HepG2 (cell line): ENCODE data around the gene AFF2. TPM values are rescaled to one million over a fixed set of nuclear protein-coding genes. Genes with fewer than 3 reads are reported as not detected.

Experiments
- ATAC-seq: fragments of 200-7000 bp; cut with Tn5 transposase; 3 replicates; pipeline ENCODE4 v1.9.1; 2020; ENCODE audit warnings: mild to moderate bottlenecking, moderate library complexity
- BruUV-seq: library from RNA; stranded (reverse); fragments of 400-500 nt; replicated peaks from 2 replicates; lab custom pipeline; 2021; lab: Mats Ljungman, UMichigan
- CTCF ChIA-PET: fragments of 300-600 bp; formaldehyde crosslinking; extraction: SDS; loops from one replicate; lab custom pipeline; 2021; ENCODE audit warnings: low total read pairs, inconsistent platforms, low intra/inter-chr PET ratio; lab: Yijun Ruan, JAX
- POLR2A ChIA-PET: fragments of 350-600 bp; sonication (Branson Sonifier 250); formaldehyde crosslinking; loops from one replicate; lab custom pipeline; 2020; ENCODE audit warnings: antibody characterized with exemption, inconsistent platforms; lab: Yijun Ruan, JAX
- DNase-seq: peaks from one replicate; pipeline ENCODE4 v3.0.0-alpha.2; 2015; ENCODE audit warnings: low spot score
- FAIRE-seq: peaks from 3 replicates; lab custom pipeline; 2011; peaks lifted over from hg19 to GRCh38; lab: Jason Lieb, UNC
- H2AFZ ChIP-seq: one replicate; pipeline ENCODE4 v1.6.1; 2011; ENCODE audit warnings: low read length, inconsistent platforms
- H3K27ac ChIP-seq: fragments of 300-600 bp; 3 replicates; pipeline ENCODE4 v1.8.0; 2011; ENCODE audit warnings: mixed run types, mild to moderate bottlenecking, mixed read lengths, low read length, inconsistent platforms; ENCODE audit not compliant: insufficient read depth; ENCODE audit errors: extremely low read length
- H3K27me3 ChIP-seq, 2 experiments: fragments of 200-600 bp in 1 of 2; 2 replicates in 1 of 2; 3 replicates in 1 of 2; pipeline versions ENCODE4 v1.6.0 to v1.8.0; 2011; ENCODE audit warnings: low read length in 2 of 2, mild to moderate bottlenecking in 2 of 2, moderate library complexity in 2 of 2, inconsistent platforms in 1 of 2; ENCODE audit not compliant: insufficient read depth in 2 of 2, control insufficient read depth in 1 of 2
- H3K36me3 ChIP-seq, 2 experiments: fragments of 200-600 bp in 1 of 2; replicated peaks in 1 of 2; 2 replicates in 1 of 2; 3 replicates in 1 of 2; pipeline versions ENCODE4 v1.5.1 to v1.8.0; 2011; ENCODE audit warnings: low read length in 2 of 2, inconsistent platforms in 1 of 2; ENCODE audit not compliant: insufficient read depth in 2 of 2, control insufficient read depth in 1 of 2
- H3K4me1 ChIP-seq: 2 replicates; pipeline ENCODE4 v1.5.1; 2012; ENCODE audit warnings: low read length, inconsistent platforms; ENCODE audit not compliant: insufficient read depth
- H3K4me2 ChIP-seq: 2 replicates; pipeline ENCODE4 v1.6.0; 2011; ENCODE audit warnings: low read depth, low read length, inconsistent platforms
- H3K4me3 ChIP-seq, 3 experiments: fragments of 200-600 bp in 1 of 3; sonication (generic), shearing (Covaris generic) in 1 of 3; replicated peaks in 1 of 3; 2 replicates each; pipeline ENCODE4 v1.5.1; 2011 to 2016; ENCODE audit warnings: low read length in 3 of 3, inconsistent platforms in 2 of 3, low read depth in 2 of 3, mild to moderate bottlenecking in 2 of 3, control low read depth in 1 of 3, mixed read lengths in 1 of 3; ENCODE audit not compliant: insufficient read depth in 1 of 3
- H3K79me2 ChIP-seq: one replicate; pipeline ENCODE4 v1.6.1; 2011; ENCODE audit warnings: low read length, inconsistent platforms; ENCODE audit not compliant: insufficient read depth
- H3K9ac ChIP-seq: 2 replicates; pipeline ENCODE4 v1.6.0; 2011; ENCODE audit warnings: mild to moderate bottlenecking, low read depth, low read length, inconsistent platforms; ENCODE audit not compliant: insufficient read depth
- H3K9me3 ChIP-seq: 2 replicates; pipeline ENCODE4 v1.5.1; 2012; ENCODE audit warnings: mild to moderate bottlenecking, low read length
- H4K20me1 ChIP-seq: 2 replicates; pipeline ENCODE4 v1.6.0; 2011; ENCODE audit warnings: inconsistent platforms, mild to moderate bottlenecking, low read length, moderate library complexity; ENCODE audit not compliant: insufficient read depth
- AHR ChIP-seq: IDR thresholded peaks from 2 replicates; pipeline ENCODE4 v1.6.1; 2018; ENCODE audit warnings: missing genetic modification reagents, missing compliant biosample characterization
- CHCHD3 ChIP-seq: sonication (generic); formaldehyde crosslinking; IDR thresholded peaks from 2 replicates; pipeline ENCODE4 v1.8.0; 2022; ENCODE audit warnings: mild to moderate bottlenecking, missing genetic modification reagents, moderate library complexity
- ESRRA ChIP-seq: sonication (generic); formaldehyde crosslinking; IDR thresholded peaks from 2 replicates; pipeline ENCODE4 v1.5.1; 2020; ENCODE audit warnings: mild to moderate bottlenecking, low read depth, missing genetic modification reagents
- PHF20 ChIP-seq: sonication (generic); formaldehyde crosslinking; IDR thresholded peaks from 2 replicates; pipeline ENCODE4 v1.5.0; 2020; ENCODE audit warnings: mild to moderate bottlenecking, missing genetic modification reagents
- RFX5 ChIP-seq: IDR thresholded peaks from 2 replicates; pipeline ENCODE4 v1.6.1; 2011; ENCODE audit warnings: low read depth, low read length, improper control_type of control experiment
- SP5 ChIP-seq: IDR thresholded peaks from 2 replicates; pipeline ENCODE4 v1.6.1; 2016; ENCODE audit warnings: low read depth, borderline replicate concordance
- TBP ChIP-seq: sonication (generic); formaldehyde crosslinking; IDR thresholded peaks from 2 replicates; pipeline ENCODE4 v1.5.0; 2020; ENCODE audit warnings: missing genetic modification reagents
- ZBTB7A ChIP-seq: sonication (generic); formaldehyde crosslinking; IDR thresholded peaks from 2 replicates; pipeline ENCODE4 v1.8.0; 2022; ENCODE audit warnings: mild to moderate bottlenecking, missing genetic modification reagents
- ZNF441 ChIP-seq: sonication (generic); formaldehyde crosslinking; IDR thresholded peaks from 2 replicates; pipeline ENCODE4 v1.7.0; 2021; ENCODE audit warnings: missing genetic modification reagents, borderline replicate concordance
- ZNF83 ChIP-seq: sonication (generic); formaldehyde crosslinking; IDR thresholded peaks from 2 replicates; pipeline ENCODE4 v1.4.0; 2020; ENCODE audit warnings: missing genetic modification reagents, mild to moderate bottlenecking, borderline replicate concordance
- ZSCAN31 ChIP-seq: sonication (generic); formaldehyde crosslinking; IDR thresholded peaks from 2 replicates; pipeline ENCODE4 v1.5.0; 2020; ENCODE audit warnings: low read depth, mild to moderate bottlenecking, missing genetic modification reagents
- WGBS: methylation state at CpG from one replicate; pipeline ENCODE4 v1.1.6; 2017; ENCODE audit warnings: low lambda C conversion rate; 5-methylcytosine and 5-hydroxymethylcytosine counted together
- in situ Hi-C: cut with HindIII; loops from 2 replicates; pipeline ENCODE4 v1.10.0; 2017; ENCODE audit warnings: low pct_unique_long_range_greater_than_20kb; ENCODE audit not compliant: extremely low pct_ligation_motif_present
- intact Hi-C: fragments of 100-400 bp; cut with micrococcal nuclease; formaldehyde crosslinking; loops from one replicate; pipeline ENCODE4 v1.10.0; 2022; ENCODE audit not compliant: unreplicated experiment
- polyA plus RNA-seq, 8 experiments: library from polyadenylated mRNA; depleted of rRNA in 3 of 8; stranded (reverse) in 7 of 8; unstranded in 1 of 8; fragments of >200 nt; fragmentation: Illumina TruSeq in 4 of 8; extraction: Trizol in 4 of 8; gene quantifications; 2 replicates each; pipeline versions ENCODE4 v1.2.1 to v1.2.3, GENCODE V29; 2011 to 2016; ENCODE audit warnings: low read depth in 4 of 8, missing spikeins in 1 of 8, mixed read lengths in 1 of 8; ENCODE audit not compliant: insufficient read depth in 1 of 8
- total RNA-seq, 5 experiments: library from RNA; depleted of rRNA; stranded (reverse); fragments of >200 nt; fragmentation: Illumina TruSeq; extraction: Trizol; gene quantifications; 2 replicates each; pipeline ENCODE4 v1.2.3, GENCODE V29; 2016; ENCODE audit warnings: low read depth in 1 of 5

Gene AFF2
- total and polyA plus RNA-seq, 2 of the 13 experiments (the other 11 are each of a cell fraction or from before 2014, with no cell fraction given) = not detected

DNA sequence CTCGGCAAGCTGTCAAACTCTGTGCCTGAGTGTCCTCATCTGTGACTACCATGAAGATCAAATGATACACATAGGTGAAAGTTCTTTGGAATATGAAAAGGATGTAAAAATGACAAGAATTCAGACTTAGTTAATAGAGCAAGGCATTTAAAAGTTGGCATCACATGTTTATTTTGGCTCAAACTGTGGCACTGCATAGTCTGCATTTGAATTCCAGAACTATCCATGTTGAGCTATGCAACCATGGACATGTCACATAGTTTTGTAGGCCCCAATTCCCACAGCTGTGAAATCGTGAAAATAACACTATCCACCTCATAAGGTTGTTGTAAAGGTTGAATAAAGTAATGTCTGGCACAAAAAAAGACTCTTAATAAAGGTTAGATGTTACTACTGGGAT is 33.9 kb downstream of the AFF2 start (continued):
- no peak for TF ChIP-seq ZSCAN31

GRCh38 chrX:148535639-148536038 is 35.2 kb downstream of the AFF2 start:
- BruUV-seq = no TSS peak
- H3K4me1 ChIP-seq = no peaks in the 10 kb centered on the region
- no peaks in the 10 kb centered on the region for H3K27me3 ChIP-seq
- DNase-seq = no peak
- 43% methylated on average over 3 of the region's 4 CpGs for WGBS
- POLR2A ChIA-PET = no interaction called here
- no peak for TF ChIP-seq ZBTB7A (CRISPR knock-in tag)
- no peak for TF ChIP-seq AHR (CRISPR knock-in tag)
- TF ChIP-seq CHCHD3 = no peak
- TF ChIP-seq ZNF83 (CRISPR knock-in tag) = no peak
- no peak for TF ChIP-seq PHF20 (CRISPR knock-in tag)
- TF ChIP-seq SP5 = no peak
- TF ChIP-seq RFX5 = no peak
- no peak for TF ChIP-seq ESRRA (CRISPR knock-in tag)
- TF ChIP-seq ZNF441 (CRISPR knock-in tag) = no peak
- TF ChIP-seq TBP = no peak
- H3K79me2 ChIP-seq = no peaks in the 10 kb centered on the region
- no peaks in the 10 kb centered on the region for H3K9me3 ChIP-seq
- no peak overlapping the region for H3K27ac ChIP-seq
- no peaks in the 10 kb centered on the region for H4K20me1 ChIP-seq
- H3K4me3 ChIP-seq = no peak overlapping the region
- intact Hi-C loops (no loop called here), in situ Hi-C loops (no loop called here)
- H3K9ac ChIP-seq = no peak overlapping the region
- H2AFZ ChIP-seq = no peak overlapping the region
- no peaks in the 10 kb centered on the region for H3K36me3 ChIP-seq
- no peak overlapping the region for H3K4me2 ChIP-seq
- no peak for ATAC-seq
- FAIRE-seq = no peak
- CTCF ChIA-PET = no interaction called here
